M059J (cell line): ENCODE results near the gene SH3BGRL. TPM values are rescaled to one million over a fixed set of nuclear protein-coding genes. Genes with fewer than 3 reads are reported as not detected.

Experiments
- DNase-seq: peaks from one replicate; pipeline ENCODE4 v3.0.0-alpha.2; 2012; ENCODE audit warnings: low read depth
- total RNA-seq: library from RNA; depleted of rRNA; stranded (reverse); fragments of >200 nt; shearing (Covaris generic); gene quantifications from 2 replicates; pipeline ENCODE4 v1.2.3, GENCODE V29; 2014; rRNA removed

The SH3BGRL gene
- 168 and 189 TPM in 2 replicates for total RNA-seq

GRCh38 chrX:81201671-81202455 lies at the start of gene SH3BGRL, which contains the start of gene HMGN5:
Gene SH3BGRL, plus strand, starts transcription at chrX:81202102. Its CDS starts 99 bp downstream, at chrX:81202201.
Gene HMGN5, minus strand, starts transcription at chrX:81201913. Its CDS starts 80,364 bp downstream, at chrX:81121549.
- peak; percentile 91 for DNase-seq

GRCh38 chrX:81168391-81168790 lies 33.5 kb upstream of the SH3BGRL start:
- no peak for DNase-seq

- peak; percentile 18 for DNase-seq
These were observed 27.6 kb upstream of the SH3BGRL start for GRCh38 chrX:81174286-81174685.

GRCh38 chrX:81195259-81195658 lies 6.6 kb upstream of the SH3BGRL start:
- no peak for DNase-seq

GRCh38 chrX:81195712-81196111 lies 6.2 kb upstream of the SH3BGRL start:
- peak; percentile 66 for DNase-seq

- DNase-seq = peak; percentile 9
These were observed 831 bp upstream of the SH3BGRL start for GRCh38 chrX:81201071-81201470.

- peak; percentile 29 for DNase-seq
These were observed 536 bp downstream of the SH3BGRL start for GRCh38 chrX:81202456-81202819.

GRCh38 chrX:81202943-81203342 lies 1.0 kb downstream of the SH3BGRL start:
- no peak for DNase-seq

GRCh38 chrX:81205551-81205950 lies 3.6 kb downstream of the SH3BGRL start:
- DNase-seq = no peak

GRCh38 chrX:81206476-81206875 lies 4.6 kb downstream of the SH3BGRL start:
- DNase-seq = no peak

GRCh38 chrX:81208916-81209315 lies 7.0 kb downstream of the SH3BGRL start:
- no peak for DNase-seq

GRCh38 chrX:81215685-81216084 lies 13.8 kb downstream of the SH3BGRL start:
- DNase-seq = no peak

- DNase-seq = no peak
These were observed 27.3 kb downstream of the SH3BGRL start for GRCh38 chrX:81229229-81229628.

GRCh38 chrX:81229901-81230300 lies 28.0 kb downstream of the SH3BGRL start:
- DNase-seq = no peak

- DNase-seq = no peak
These were observed 29.6 kb downstream of the SH3BGRL start for GRCh38 chrX:81231476-81231875.

GRCh38 chrX:81232218-81232617 lies 30.3 kb downstream of the SH3BGRL start:
- no peak for DNase-seq

- no peak for DNase-seq
These were observed 35.6 kb downstream of the SH3BGRL start for GRCh38 chrX:81237516-81237915.

- DNase-seq = no peak
These were observed 36.3 kb downstream of the SH3BGRL start for GRCh38 chrX:81238166-81238565.

GRCh38 chrX:81240701-81241331 lies 38.9 kb downstream of the SH3BGRL start:
- DNase-seq = no peak

- no peak for DNase-seq
These were observed 39.9 kb downstream of the SH3BGRL start for GRCh38 chrX:81241753-81242152.

- DNase-seq = no peak
These were observed 54.0 kb downstream of the SH3BGRL start for GRCh38 chrX:81255876-81256275.

GRCh38 chrX:81257817-81258216 lies 55.9 kb downstream of the SH3BGRL start:
- no peak for DNase-seq

- peak; percentile 73 for DNase-seq
These were observed 57.3 kb downstream of the SH3BGRL start for GRCh38 chrX:81259020-81259713.
